Astrocyte of the spinal cord (primary cell): ENCODE measurements around the gene LMAN1L.

Experiments
- DNase-seq: peaks from one replicate; pipeline ENCODE4 v3.0.0; 2011; ENCODE audit warnings: low read depth, low spot score
- H3K4me3 ChIP-seq: 2 replicates; pipeline ENCODE4 v1.5.1; 2011; ENCODE audit warnings: low read depth, mild to moderate bottlenecking, low read length, moderate library complexity
- CTCF ChIP-seq: IDR thresholded peaks from 2 replicates; pipeline ENCODE4 v1.5.1; 2012; ENCODE audit warnings: low read depth, mild to moderate bottlenecking, low read length, inconsistent platforms
- in situ Hi-C: cut with HindIII; loops from 2 replicates; pipeline ENCODE4 v1.10.0; 2017; ENCODE audit warnings: low sequenced_read_pairs

The LMAN1L gene

DNA sequence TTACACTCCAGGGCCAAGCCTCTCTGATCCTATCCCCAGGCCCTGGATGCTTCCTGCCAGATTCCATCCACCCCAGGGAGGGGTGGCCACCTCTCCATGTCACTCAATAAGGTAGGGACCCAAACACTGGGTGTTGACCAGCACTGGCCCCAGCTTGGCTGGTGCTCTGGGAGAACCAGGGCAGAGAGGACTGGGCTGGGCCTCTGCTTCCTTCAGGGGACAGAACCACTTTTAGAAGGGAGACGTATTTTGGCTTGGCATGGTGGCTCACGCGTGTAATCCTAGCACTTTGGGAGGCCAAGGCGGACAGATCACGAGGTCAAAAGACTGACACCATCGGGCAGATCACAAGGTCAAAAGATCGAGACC lies 9.1 kb downstream of the LMAN1L start:
- TF ChIP-seq CTCF, result no peak
- in situ Hi-C loops, result no loop called here
- H3K4me3 ChIP-seq, result no peak overlapping the region
- DNase-seq, result no peak

DNA sequence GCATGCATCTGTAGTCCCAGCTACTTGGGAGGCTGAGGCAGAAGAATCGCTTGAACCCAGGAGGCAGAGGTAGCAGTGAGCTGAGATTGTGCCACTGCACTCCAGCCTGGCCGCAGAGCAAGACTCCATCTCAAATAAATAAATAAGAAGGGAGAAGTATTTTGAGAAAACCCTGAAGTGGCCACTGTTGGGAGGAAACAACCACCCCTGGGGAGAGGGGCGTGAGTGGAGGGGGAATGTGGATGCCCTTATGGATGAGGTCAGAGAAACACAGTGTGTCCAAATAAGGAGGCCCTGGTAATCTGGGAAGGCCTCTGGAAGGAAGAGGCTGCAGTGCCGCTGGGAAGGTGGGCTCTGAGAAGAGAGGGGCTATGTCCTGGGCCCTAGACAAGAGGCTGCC lies 9.6 kb downstream of the LMAN1L start:
- no peak overlapping the region for H3K4me3 ChIP-seq
- in situ Hi-C loops, result no loop called here
- TF ChIP-seq CTCF, result no peak
- no peak for DNase-seq

DNA sequence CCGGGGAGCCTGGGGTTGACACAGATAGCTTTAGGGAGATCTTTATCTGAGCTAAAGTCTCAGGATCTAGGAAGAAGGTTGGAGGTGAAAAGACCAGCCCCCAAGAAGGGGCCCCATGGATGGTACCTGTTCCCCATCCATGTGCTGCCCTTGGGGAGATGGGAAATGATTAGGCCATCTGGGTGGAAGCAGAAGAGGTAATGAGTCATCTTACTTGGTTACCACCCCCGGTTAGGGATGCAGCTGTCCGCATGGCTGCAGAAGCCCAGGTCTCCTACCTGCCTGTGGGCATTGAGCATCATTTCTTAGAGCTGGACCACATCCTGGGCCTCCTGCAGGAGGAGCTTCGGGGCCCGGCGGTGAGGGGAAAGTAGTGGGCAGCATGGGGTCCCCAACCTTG lies 10.7 kb downstream of the LMAN1L start:
- no peak for DNase-seq
- no peak overlapping the region for H3K4me3 ChIP-seq
- in situ Hi-C loops, result no loop called here
- no peak for TF ChIP-seq CTCF

- no peak for TF ChIP-seq CTCF
- in situ Hi-C loops, result no loop called here
- no peak for DNase-seq
- H3K4me3 ChIP-seq, result no peak overlapping the region
These were observed 12.3 kb downstream of the LMAN1L start for GRCh38 chr15:74824976-74825375.

GRCh38 chr15:74825866-74826265 lies 13.2 kb downstream of the LMAN1L start:
- in situ Hi-C loops, result no loop called here
- H3K4me3 ChIP-seq, result no peak overlapping the region
- TF ChIP-seq CTCF, result no peak
- no peak for DNase-seq

DNA sequence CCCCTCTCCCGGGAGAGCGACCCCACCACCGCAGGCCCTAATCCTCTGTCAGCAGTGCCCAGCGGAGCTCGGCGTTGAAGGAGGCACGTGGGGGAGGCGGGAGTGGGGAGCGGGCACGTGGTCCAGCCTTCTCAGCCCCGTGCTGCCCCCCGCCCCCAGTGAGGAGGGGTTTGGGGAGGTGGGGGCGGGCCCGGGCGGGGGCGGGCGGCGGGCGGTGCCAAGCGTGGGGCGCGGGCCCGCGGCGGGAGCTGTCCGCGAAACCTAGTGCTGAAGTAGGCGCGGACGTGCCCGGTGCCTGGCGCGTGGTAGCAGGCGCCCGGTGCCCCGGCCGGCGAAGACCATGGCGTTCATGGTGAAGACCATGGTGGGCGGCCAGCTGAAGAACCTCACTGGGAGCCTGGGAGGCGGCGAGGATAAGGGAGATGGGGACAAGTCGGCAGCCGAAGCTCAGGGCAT lies 13.8 kb downstream of the LMAN1L start, which contains the start of gene CPLX3:
Gene CPLX3, plus strand, starts transcription at position 264 of the 456 bp plus-strand sequence. Its CDS starts 77 bp downstream, at position 341.
- DNase-seq, result no peak
- in situ Hi-C loops, result no loop called here
- H3K4me3 ChIP-seq, result no peak within 1 kb of the TSS
- no peak for TF ChIP-seq CTCF

DNA sequence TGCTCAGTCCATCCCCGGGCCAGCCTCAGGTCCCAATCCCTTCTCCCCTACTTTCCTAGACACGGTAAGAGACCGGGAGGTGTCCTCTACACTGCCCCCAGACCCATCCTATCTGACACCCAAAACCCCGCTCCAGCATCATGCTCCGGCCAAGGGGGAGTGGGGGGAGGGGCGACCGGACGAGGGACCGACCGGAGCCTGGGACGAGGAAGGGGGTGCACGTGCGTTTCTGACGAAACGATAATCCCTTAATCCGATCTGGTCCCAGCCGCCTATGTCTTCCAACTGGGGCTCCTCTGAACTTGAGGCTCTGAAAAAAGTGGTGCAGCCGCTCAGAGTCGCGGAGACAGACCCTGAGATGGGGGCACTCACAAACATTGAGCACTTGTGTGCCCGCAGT lies 14.3 kb downstream of the LMAN1L start:
- DNase-seq, result no peak
- H3K4me3 ChIP-seq, result no peak overlapping the region

More for the DNA sequence above, 14.3 kb downstream of the LMAN1L start:
- in situ Hi-C loops, result no loop called here
- TF ChIP-seq CTCF, result no peak
